OCI-LY3 (cell line): ENCODE results near the gene PYGB.

Experiments used
- H2AFZ ChIP-seq: fragments of 200-600, 300-600 bp; shearing (Covaris generic); 2 replicates; pipeline ENCODE4 v1.6.0; 2014; ENCODE audit warnings: antibody characterized with exemption, low read depth, low read length
- H3K27ac ChIP-seq: fragments of 200-600, 300-600 bp; sonication (generic); 2 replicates; pipeline ENCODE4 v1.5.1; 2014; ENCODE audit warnings: mild to moderate bottlenecking, low read length, moderate library complexity, mixed read lengths
- H3K27me3 ChIP-seq: fragments of 200-600, 300-600 bp; sonication (generic); 2 replicates; pipeline ENCODE4 v1.6.1; 2014; ENCODE audit warnings: low read depth, low read length, mixed read lengths
- H3K36me3 ChIP-seq: fragments of 200-600, 300-600 bp; sonication (generic); replicated peaks from 2 replicates; pipeline ENCODE3; 2014; ENCODE audit warnings: low read depth, low read length, mixed read lengths
- H3K4me1 ChIP-seq: fragments of 300-600, 200-600 bp; sonication (generic); 2 replicates; pipeline ENCODE4 v1.6.1; 2014; ENCODE audit warnings: low read length, mixed read lengths
- H3K4me2 ChIP-seq: fragments of 200-600, 300-600 bp; sonication (generic); 2 replicates; pipeline ENCODE4 v1.6.1; 2014; ENCODE audit warnings: low read length, mixed read lengths
- H3K4me3 ChIP-seq: fragments of 300-600, 200-600 bp; sonication (generic); 2 replicates; pipeline ENCODE4 v1.5.1; 2014; ENCODE audit warnings: antibody characterized with exemption, mild to moderate bottlenecking, low read length, moderate library complexity
- H3K79me2 ChIP-seq: fragments of 300-600, 200-600 bp; shearing (Covaris generic); 2 replicates; pipeline ENCODE4 v1.6.1; 2014; ENCODE audit warnings: mild to moderate bottlenecking, low read length, mixed read lengths
- H3K9ac ChIP-seq: fragments of 300-600, 200-600 bp; shearing (Covaris generic); 2 replicates; pipeline ENCODE4 v1.6.0; 2014; ENCODE audit warnings: mild to moderate bottlenecking, low read length, moderate library complexity
- H3K9me3 ChIP-seq: fragments of 200-600, 300-600 bp; shearing (Covaris generic); 2 replicates; pipeline ENCODE4 v1.6.1; 2014; ENCODE audit warnings: low read length, mixed read lengths; ENCODE audit not compliant: insufficient read depth
- H4K20me1 ChIP-seq: fragments of 200-600, 300-600 bp; sonication (generic); 2 replicates; pipeline ENCODE4 v1.6.1; 2016; ENCODE audit warnings: low read length, mixed read lengths; ENCODE audit not compliant: insufficient read depth
- CTCF ChIP-seq: fragments of 200-600, 300-600 bp; sonication (generic); IDR thresholded peaks from 2 replicates; pipeline ENCODE4 v1.5.1; 2014; ENCODE audit warnings: antibody characterized with exemption, low read length, low read depth
- EZH2phosphoT487 ChIP-seq: fragments of 200-600 bp; shearing (Covaris generic); IDR thresholded peaks from 2 replicates; pipeline ENCODE4 v1.6.1; 2018; ENCODE audit warnings: antibody characterized with exemption, mixed run types, low read depth

Gene PYGB

GRCh38 chr20:25252686-25253421, 5.0 kb downstream of the PYGB start:
- H3K36me3 ChIP-seq, result peaks cover 6% of the 10 kb centered on the region
- H3K4me2 ChIP-seq, result no peak overlapping the region
- H3K4me3 ChIP-seq, result no peak overlapping the region
- H3K79me2 ChIP-seq, result peaks cover 50% of the 10 kb centered on the region
- peaks cover 8% of the 10 kb centered on the region for H3K4me1 ChIP-seq
- H3K27me3 ChIP-seq, result no peaks in the 10 kb centered on the region
- H3K27ac ChIP-seq, result no peak overlapping the region
- no peak overlapping the region for H3K9ac ChIP-seq
- H3K9me3 ChIP-seq, result no peaks in the 10 kb centered on the region
- no peak for TF ChIP-seq EZH2phosphoT487
- TF ChIP-seq CTCF, result no peak
- H4K20me1 ChIP-seq, result 0 out of 2 replicates have a peak, but pooled peaks cover 5% of the 10 kb centered on the region
- H2AFZ ChIP-seq, result no peak overlapping the region

GRCh38 chr20:25253606-25254275, 5.9 kb downstream of the PYGB start:
- no peaks in the 10 kb centered on the region for H3K27me3 ChIP-seq
- H3K36me3 ChIP-seq, result peaks cover 6% of the 10 kb centered on the region
- H3K79me2 ChIP-seq, result peaks cover 47% of the 10 kb centered on the region
- TF ChIP-seq CTCF, result no peak
- no peak for TF ChIP-seq EZH2phosphoT487
- H4K20me1 ChIP-seq, result peaks cover 9% of the 10 kb centered on the region; the same call in 1 of the 2 replicates
- H3K4me1 ChIP-seq, result peaks cover 8% of the 10 kb centered on the region
- no peak overlapping the region for H3K4me3 ChIP-seq
- no peak overlapping the region for H2AFZ ChIP-seq
- no peak overlapping the region for H3K27ac ChIP-seq
- no peak overlapping the region for H3K9ac ChIP-seq
- H3K9me3 ChIP-seq, result no peaks in the 10 kb centered on the region
- H3K4me2 ChIP-seq, result no peak overlapping the region

- Histone ChIP-seq H3K4me2 (no peak overlapping the region), H3K4me3 (no peak overlapping the region), H3K4me1 (peaks cover under 1% of the 10 kb centered on the region; the same call in 1 of the 2 replicates), H3K9ac (no peak overlapping the region), H3K27me3 (no peaks in the 10 kb centered on the region), H2AFZ (no peak overlapping the region), H3K79me2 (peaks cover 39% of the 10 kb centered on the region), H3K36me3 (peaks cover 8% of the 10 kb centered on the region), H3K9me3 (no peaks in the 10 kb centered on the region), H4K20me1 (peaks cover 11% of the 10 kb centered on the region; the same call in 1 of the 2 replicates), H3K27ac (no peak overlapping the region)
- TF ChIP-seq CTCF, result no peak
- no peak for TF ChIP-seq EZH2phosphoT487
Measured at GRCh38 chr20:25254571-25254970, 6.7 kb downstream of the PYGB start.

GRCh38 chr20:25254986-25255680, 7.2 kb downstream of the PYGB start:
- H3K9ac ChIP-seq, result no peak overlapping the region
- peaks cover 34% of the 10 kb centered on the region for H3K79me2 ChIP-seq
- H3K27me3 ChIP-seq, result no peaks in the 10 kb centered on the region
- TF ChIP-seq CTCF (no peak), EZH2phosphoT487 (no peak)
- no peak overlapping the region for H3K4me3 ChIP-seq
- H3K4me2 ChIP-seq, result no peak overlapping the region
- H3K9me3 ChIP-seq, result no peaks in the 10 kb centered on the region
- H3K36me3 ChIP-seq, result peaks cover 13% of the 10 kb centered on the region
- no peak overlapping the region for H3K27ac ChIP-seq
- peaks cover 11% of the 10 kb centered on the region; the same call in 1 of the 2 replicates for H4K20me1 ChIP-seq
- no peak overlapping the region for H2AFZ ChIP-seq
- no peaks in the 10 kb centered on the region for H3K4me1 ChIP-seq
